SK-N-MC (cell line): ENCODE results near the gene METRN.
A peak's percentile ranks its signal among the peaks of the same experiment; 100 is the strongest.

Source experiments
- DNase-seq: peaks from one replicate; pipeline ENCODE4 v3.0.0-alpha.2; 2011; ENCODE audit warnings: low read depth, low spot score
- H3K27ac ChIP-seq: fragments of 200-600 bp; sonication (generic); 2 replicates; pipeline ENCODE4 v1.5.1; 2016; ENCODE audit warnings: mixed run types
- H3K36me3 ChIP-seq: fragments of 200-600 bp; sonication (generic); 2 replicates; pipeline ENCODE4 v1.6.1; 2017; ENCODE audit warnings: antibody characterized with exemption, low read length, mixed read lengths; ENCODE audit not compliant: insufficient read depth
- H3K4me3 ChIP-seq: fragments of 200-600 bp; sonication (generic); 2 replicates; pipeline ENCODE4 v1.5.1; 2016
- H3K9ac ChIP-seq: fragments of 200-600 bp; sonication (generic); 2 replicates; pipeline ENCODE4 v1.8.0; 2017; ENCODE audit warnings: mixed run types, mixed read lengths; ENCODE audit not compliant: insufficient read length
- H3K9me3 ChIP-seq: fragments of 200-600 bp; sonication (generic); 2 replicates; pipeline ENCODE4 v1.6.1; 2017; ENCODE audit warnings: low read depth, mild to moderate bottlenecking, antibody characterized with exemption, low read length, moderate library complexity, mixed read lengths
- EZH2 ChIP-seq: fragments of 200-600 bp; sonication (generic); IDR thresholded peaks from one replicate; pipeline ENCODE4 v1.6.1; 2017; ENCODE audit warnings: antibody characterized with exemption
- FOXP2 ChIP-seq: optimal IDR thresholded peaks from 2 replicates; pipeline ENCODE3; 2011; ENCODE audit warnings: mild to moderate bottlenecking, moderate library complexity; ENCODE audit not compliant: insufficient read depth; ENCODE audit errors: extremely low read length, control extremely low read depth
- POLR2AphosphoS5 ChIP-seq: IDR thresholded peaks from 2 replicates; pipeline ENCODE4 v1.6.1; 2012; ENCODE audit warnings: mild to moderate bottlenecking, low read depth, low read length, borderline replicate concordance

The METRN gene

DNA sequence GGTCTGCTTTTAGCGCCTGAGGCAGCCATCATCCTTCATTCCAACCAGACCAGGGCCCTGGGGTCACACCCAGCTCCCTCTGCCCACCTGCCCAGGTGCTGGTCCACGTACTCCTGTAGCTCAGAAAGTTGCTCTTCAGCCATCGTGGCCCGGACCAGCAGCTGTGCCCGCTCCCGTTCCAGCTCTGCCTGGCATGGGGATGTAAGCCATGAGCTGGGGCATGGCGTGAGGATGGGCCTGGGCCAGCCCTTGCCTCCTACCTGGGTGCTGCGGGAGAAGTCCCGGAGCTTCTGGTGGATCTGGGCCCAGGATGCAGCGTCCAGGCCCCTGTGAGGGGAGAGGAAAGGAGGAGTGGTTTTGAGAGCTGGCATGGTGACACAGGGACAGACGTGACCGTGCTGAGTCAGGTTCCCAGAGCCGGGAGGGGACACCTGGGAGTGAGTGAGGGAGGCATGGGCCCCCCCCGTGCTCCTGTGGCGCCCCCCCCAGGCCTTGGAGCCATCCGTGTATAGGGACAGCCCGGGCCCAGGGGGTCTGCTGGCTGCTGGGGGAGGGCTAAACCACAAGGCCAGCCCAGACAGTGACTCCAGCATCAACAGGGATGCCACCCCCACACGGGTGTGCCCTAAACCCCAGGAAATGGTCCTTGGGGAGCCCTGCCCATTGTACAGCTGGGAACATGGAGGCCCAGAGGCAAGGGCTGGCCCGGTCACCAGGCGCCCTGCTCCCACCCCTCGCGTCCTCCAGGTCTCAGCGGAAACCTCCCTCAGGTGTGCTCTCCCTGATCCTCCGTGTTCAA lies 8.1 kb downstream of the METRN start:
- Histone ChIP-seq H3K9me3 (no peaks in the 10 kb centered on the region), H3K36me3 (no peaks in the 10 kb centered on the region), H3K9ac (no peak overlapping the region), H3K4me3 (no peak overlapping the region), H3K27ac (no peak overlapping the region)
- no peak for TF ChIP-seq FOXP2
- TF ChIP-seq EZH2, result no peak
- no peak for TF ChIP-seq POLR2AphosphoS5
- no peak for DNase-seq

DNA sequence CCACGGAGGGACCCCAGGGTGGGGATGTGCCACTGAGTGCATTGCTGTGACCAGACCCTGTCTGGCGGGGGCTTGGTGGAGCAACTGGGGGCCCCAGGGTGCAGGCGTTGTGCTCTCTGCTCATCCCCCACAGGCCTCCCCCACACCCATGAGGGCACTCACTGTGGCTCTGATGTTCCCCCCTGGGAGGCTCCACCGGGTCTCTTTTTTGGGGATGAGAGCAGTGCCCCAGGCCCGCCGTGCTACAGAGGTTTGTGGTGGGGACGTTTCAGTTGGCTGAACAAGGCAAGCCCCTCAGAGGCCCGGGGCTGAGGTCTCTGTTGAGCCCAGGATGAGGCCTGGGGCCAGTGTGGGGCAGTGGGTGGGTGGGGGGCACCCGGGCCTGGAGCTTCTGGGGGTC lies 8.8 kb downstream of the METRN start:
- TF ChIP-seq EZH2, result no peak
- no peak for TF ChIP-seq POLR2AphosphoS5
- TF ChIP-seq FOXP2, result no peak
- Histone ChIP-seq H3K36me3 (no peaks in the 10 kb centered on the region), H3K4me3 (no peak overlapping the region), H3K9me3 (no peaks in the 10 kb centered on the region), H3K9ac (no peak overlapping the region), H3K27ac (no peak overlapping the region)
- no peak for DNase-seq

DNA sequence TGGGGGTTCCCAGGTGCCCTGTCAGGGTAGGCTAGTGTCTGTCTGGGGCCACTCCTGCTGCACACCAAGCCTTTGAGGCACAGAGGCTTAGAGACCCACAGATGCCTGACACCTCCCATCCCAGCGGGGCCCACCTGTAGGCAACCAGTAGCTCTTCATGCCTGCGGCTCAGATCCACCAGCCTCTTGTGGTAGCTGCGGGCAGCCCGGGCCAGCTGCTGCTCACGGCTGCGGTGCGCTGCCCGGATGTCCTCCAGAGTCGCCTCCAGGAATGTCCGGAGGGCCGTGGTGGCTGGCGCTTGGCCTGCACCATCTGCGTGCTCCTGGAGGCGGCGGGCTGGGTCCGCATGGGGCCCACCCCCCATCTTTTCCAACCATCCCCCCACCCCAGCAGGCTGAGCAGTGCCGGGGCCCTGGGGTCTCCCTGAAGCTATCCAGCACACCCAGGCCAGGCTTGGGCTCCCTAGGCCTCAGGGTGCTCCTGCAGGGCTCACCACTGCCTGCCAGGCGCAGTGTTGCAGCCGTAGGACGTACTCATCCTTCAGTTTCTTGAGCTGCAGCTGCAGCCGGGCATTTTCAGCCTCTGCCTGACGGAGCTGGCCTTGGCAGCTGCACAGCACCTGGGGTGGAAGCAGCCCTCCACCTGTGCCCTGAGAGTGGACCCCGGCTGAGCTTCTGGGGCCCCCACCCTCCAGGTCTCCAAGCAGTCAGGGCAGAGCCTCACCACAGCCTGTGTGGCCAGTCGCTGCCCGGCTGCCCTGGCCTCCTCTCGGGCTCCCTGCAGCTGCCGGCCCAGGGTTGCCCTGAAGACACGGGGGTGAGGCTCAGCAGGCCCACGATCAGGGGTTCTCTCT lies 9.5 kb downstream of the METRN start:
- no peaks in the 10 kb centered on the region for H3K9me3 ChIP-seq
- TF ChIP-seq POLR2AphosphoS5 (no peak), EZH2 (no peak), FOXP2 (no peak)
- no peak overlapping the region for H3K4me3 ChIP-seq
- H3K27ac ChIP-seq, result no peak overlapping the region
- no peak overlapping the region for H3K9ac ChIP-seq
- H3K36me3 ChIP-seq, result no peaks in the 10 kb centered on the region
- no peak for DNase-seq

DNA sequence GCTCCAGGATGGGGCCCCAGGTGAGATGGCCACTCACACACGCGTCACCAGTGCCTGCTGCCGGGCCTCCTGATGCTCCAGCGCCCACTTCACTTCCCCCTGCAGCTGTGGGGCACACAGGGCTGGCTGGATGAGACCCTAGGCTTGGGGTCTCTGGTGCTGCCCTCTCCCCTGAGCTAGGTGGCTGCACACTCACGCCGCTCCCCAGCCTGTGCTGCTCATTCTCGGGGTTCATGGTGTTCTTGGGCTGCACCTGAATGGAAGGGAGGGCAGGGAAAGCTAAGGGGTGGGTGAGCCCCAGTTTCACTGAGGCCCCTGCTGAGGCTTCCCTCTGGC lies 10.1 kb downstream of the METRN start:
- H3K9ac ChIP-seq, result no peak overlapping the region
- no peaks in the 10 kb centered on the region for H3K36me3 ChIP-seq
- DNase-seq, result no peak
- no peak for TF ChIP-seq EZH2
- H3K9me3 ChIP-seq, result no peaks in the 10 kb centered on the region
- H3K27ac ChIP-seq, result no peak overlapping the region
- H3K4me3 ChIP-seq, result no peak overlapping the region

DNA sequence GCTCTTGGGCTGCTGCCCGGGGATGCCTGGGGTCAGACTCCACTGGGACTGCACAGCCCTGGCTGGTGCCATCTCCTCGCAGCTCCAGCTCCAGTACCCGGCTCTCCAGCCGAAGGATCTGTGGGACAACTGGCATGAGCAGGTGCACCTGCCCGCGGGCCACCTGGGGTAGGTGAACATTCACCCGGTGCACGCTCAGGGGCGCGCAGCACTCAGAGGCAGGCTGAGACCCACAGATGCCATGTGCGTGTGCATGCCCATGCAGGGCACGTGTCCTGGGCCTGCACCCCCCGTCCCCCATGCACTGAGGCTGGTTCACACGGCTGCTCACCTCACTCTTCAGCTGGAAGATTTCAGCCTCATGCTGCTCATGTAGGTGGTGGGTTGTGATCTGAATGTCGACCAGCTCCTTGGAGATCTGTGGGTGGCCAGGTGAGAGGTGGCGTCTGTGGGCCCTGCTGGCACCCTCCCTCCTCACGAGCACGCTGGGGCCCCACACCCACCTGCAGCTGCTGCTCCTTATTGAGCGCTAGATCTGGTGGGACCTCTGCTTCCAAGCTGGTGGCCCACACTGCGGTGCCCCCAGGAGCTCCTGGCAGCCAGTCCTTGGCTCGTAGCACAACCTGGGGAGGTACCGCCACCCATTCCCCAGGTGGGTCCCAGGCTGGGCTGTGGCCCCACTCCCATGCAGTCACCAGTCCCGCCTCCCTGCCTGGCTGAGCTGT lies 10.7 kb downstream of the METRN start:
- no peak for DNase-seq
- Histone ChIP-seq H3K36me3 (no peaks in the 10 kb centered on the region), H3K9ac (no peak overlapping the region), H3K9me3 (no peaks in the 10 kb centered on the region), H3K27ac (no peak overlapping the region), H3K4me3 (no peak overlapping the region)
- TF ChIP-seq POLR2AphosphoS5 (no peak), EZH2 (no peak)

DNA sequence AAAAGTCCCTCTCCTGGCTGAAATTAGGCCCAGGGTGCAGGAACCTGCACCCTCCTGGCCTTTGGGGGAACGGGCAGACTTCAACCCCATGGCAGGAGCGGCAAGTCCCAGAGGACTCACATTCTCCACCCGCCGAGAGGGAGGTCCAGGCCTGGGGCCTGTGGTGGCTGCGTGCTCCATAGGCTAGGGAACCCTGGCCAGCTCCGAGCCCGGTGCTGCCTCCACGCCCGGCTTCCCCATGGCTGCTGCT lies 11.2 kb downstream of the METRN start:
- no peak overlapping the region for H3K4me3 ChIP-seq
- H3K9ac ChIP-seq, result no peak overlapping the region
- H3K9me3 ChIP-seq, result no peaks in the 10 kb centered on the region
- TF ChIP-seq EZH2 (no peak), FOXP2 (no peak), POLR2AphosphoS5 (no peak)
- no peak for DNase-seq
- no peak overlapping the region for H3K27ac ChIP-seq
- H3K36me3 ChIP-seq, result no peaks in the 10 kb centered on the region

DNA sequence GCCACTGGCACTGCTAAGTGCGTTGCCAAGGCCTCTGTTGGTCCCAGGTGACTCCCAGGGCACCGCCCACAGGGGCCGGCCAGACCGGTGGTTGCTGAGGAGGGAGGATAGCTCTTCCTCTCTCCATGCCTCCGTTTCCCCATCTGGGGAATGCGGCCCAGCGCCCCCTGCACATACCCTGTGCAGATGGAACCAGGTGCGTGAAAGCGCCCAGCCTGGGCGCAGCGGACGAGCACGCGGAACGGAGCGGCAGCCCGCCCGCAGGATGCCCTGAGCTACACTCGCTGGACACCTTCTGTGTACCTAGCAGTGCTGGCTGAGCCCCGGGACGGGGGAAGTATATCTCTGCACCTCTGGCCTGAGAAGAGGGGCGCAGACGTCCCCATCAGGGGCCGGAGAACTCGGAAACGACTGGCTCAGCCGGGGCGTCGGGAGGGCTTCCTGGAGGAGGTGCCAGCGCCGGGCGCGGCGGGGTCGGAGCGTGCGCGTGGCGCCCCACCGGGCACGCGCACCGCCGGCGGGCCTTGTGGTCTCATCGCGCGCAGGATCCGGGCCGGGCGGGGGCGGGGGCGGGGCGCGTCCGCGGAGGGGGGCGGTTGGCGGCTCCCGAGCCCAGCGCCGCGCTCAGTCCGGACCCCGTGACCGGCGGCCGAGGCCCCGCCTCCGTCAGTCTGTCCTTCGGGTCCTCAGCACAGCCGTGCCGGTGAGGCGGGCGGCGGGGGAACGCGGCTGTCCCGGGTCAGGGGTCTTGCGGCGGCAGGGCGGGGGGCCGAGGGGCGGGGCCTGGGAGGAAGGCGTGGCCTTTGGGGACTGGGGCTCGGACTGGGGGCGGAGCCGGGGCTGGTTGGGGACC lies 11.7 kb downstream of the METRN start, which contains the start of the genes CCDC78 and HAGHL:
Gene CCDC78 (minus strand): TSS at position 6 of the 853 bp plus-strand sequence. CDS start 76 bp downstream, outside the sequence.
Gene HAGHL (plus strand): TSS at position 669 of the 853 bp plus-strand sequence. CDS start 404 bp downstream, outside the sequence.
- H3K4me3 ChIP-seq, result peak within 1 kb of the TSS; percentile 75
- TF ChIP-seq POLR2AphosphoS5, result no peak
- TF ChIP-seq EZH2, result no peak
- no peak for TF ChIP-seq FOXP2
- no peaks in the 10 kb centered on the region for H3K36me3 ChIP-seq
- H3K27ac ChIP-seq, result no peak within 1 kb of the TSS
- no peak for DNase-seq
- H3K9me3 ChIP-seq, result no peaks in the 10 kb centered on the region
- H3K9ac ChIP-seq, result no peak within 1 kb of the TSS

DNA sequence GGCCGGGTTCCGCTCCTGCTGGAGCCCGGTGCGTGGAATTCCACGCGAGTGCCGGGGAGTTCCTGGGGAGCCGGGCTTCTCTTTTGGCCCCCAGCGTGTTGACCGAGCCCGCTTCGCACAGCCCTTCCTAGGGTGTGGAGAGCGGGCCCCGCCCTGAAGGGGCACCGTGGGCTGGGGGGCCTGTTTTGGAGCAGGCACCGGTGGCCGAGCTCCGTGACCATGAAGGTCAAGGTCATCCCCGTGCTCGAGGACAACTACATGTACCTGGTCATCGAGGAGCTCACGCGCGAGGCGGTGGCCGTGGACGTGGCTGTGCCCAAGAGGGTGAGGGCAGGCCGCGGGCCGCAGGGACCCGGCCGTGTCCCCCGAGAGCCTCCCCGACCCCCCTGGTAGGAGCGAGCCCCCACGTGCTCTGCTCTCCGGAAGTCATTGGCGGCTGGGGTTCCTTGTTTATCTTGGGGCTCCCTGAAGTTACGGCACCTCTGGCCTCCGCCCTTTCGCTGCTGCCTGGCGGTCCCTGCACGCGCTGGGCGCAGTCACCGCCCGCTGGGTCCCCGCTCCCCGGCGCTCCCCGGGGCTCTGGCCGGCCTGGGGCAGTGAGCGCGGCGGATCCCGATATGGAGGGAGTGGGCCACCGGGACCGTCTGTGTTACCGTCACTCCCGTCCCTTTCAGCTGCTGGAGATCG lies 12.5 kb downstream of the METRN start:
- Histone ChIP-seq H3K27ac (no peak overlapping the region), H3K4me3 (peak overlapping the region; percentile 75), H3K36me3 (no peaks in the 10 kb centered on the region), H3K9me3 (no peaks in the 10 kb centered on the region), H3K9ac (no peak overlapping the region)
- TF ChIP-seq FOXP2, result no peak
- TF ChIP-seq POLR2AphosphoS5, result no peak
- TF ChIP-seq EZH2, result no peak
- DNase-seq, result no peak
